Measurements from ENCODE around the gene KCNG2.

Gene KCNG2

DNA sequence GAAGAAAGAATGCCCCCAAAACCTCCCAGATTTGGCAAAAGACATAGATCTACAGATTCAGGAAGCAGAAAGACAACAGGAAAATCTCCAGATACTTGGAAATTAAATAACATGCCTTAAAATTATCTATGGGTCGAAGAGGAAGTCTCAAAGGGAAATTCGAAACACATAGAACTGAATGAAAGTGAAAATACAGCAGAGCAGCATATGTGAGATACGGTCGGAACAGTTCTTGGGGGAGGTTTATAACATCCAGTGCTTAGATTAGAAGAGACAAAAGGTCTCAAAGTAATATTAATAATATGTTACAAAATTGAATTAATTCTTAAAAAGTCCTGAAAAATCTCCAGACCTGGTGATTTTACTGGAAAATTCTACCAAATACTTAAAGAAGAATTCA is 14.3 kb downstream of the KCNG2 start:
- no peak overlapping the region for H3K4me3 ChIP-seq (ENCODE audit: low read length)
- no peak for DNase-seq (ENCODE audit: low read depth, low spot score)

DNA sequence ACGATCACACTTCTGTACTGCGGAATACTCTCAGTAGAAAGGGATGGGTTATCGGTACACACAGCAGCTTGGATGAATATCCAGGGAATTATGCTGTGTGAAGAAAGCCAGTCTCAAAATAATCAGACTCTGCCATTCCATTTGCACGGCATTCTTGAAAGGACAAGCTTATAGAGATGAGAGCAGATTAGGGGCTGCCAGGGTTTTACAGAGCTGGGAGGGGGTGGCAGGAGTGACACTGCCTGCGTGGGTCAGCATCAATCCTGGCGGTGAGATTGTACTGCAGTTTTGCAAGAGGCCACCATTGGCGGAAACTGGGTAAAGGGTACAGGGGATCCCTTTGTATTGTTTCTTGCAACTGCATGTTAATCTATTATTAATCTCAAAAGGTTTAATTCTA is 16.6 kb downstream of the KCNG2 start:
- H3K4me3 ChIP-seq (ENCODE audit: low read length): no peak overlapping the region
- no peak for DNase-seq (ENCODE audit: low read depth, low spot score)

DNA sequence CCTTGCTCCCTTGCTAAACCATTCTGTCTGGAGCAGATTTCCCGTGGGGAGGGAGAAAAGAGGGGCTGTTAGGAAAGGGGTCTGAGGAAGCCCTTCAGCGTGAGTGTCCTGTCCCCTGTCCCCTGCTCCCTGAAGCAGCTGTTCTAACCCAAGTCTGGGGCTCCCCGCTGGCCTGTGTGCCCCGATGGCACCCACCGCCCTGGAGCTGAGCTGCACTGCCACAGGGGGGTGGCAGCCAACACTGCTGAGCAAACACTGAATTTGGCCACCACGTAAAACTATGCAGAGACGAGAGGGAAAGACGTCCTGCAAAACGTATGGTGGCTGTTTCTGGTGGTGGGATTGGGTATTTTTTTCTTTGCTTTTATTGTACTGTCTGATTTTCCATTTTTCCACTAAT is 17.9 kb downstream of the KCNG2 start:
- DNase-seq (ENCODE audit: low read depth, low spot score): no peak

DNA sequence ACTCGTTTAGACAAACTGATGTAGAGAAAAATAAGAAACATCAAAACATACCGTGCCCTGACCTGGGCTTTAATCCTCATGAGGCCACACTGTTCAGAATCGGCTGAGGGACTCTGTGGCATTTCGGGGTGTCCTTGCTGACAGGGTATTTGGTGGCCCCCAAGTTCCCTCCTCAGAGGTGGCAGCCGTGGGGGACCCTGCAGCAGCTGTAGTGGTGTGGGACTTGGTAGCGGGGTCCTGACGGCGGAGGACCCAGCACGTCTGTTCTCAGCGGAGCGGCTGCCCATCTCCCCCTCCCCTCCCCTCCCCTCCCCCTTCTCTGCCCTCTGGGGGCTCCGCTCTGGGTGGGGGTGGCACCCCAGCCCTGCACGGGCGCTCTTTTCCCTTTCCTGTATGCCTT is 18.4 kb downstream of the KCNG2 start:
- no peak overlapping the region for H3K4me3 ChIP-seq (ENCODE audit: low read length)
- no peak for DNase-seq (ENCODE audit: low read depth, low spot score)

More for the DNA sequence above, 17.9 kb downstream of the KCNG2 start:
- H3K4me3 ChIP-seq (ENCODE audit: low read length): no peak overlapping the region

DNA sequence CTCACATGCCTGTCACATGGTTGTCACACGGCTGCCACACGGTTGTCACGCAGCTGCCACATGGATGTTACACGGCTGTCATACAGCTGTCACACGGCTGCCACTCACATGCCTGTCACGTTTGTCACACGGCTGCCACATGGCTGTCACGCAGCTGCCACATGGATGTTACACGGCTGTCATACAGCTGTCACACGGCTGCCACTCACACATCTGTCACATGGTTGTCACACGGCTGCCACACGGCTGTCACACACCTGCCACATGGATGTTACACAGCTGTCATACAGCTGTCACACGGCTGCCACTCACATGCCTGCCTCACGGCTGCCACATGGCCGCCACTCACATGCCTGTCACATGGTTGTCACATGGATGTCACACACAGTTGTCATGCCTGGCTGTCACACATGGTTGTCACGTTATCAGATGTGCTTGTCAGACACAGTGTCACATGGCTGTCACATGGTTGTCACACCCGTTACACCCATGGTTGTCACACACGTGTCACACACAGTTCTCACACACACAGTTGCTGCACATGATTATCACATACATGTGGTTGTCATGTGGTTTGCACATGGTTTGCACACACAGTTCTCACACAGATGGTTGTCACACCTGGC is 19.4 kb downstream of the KCNG2 start:
- H3K4me3 ChIP-seq (ENCODE audit: low read length): no peak overlapping the region
- DNase-seq (ENCODE audit: low read depth, low spot score): no peak

DNA sequence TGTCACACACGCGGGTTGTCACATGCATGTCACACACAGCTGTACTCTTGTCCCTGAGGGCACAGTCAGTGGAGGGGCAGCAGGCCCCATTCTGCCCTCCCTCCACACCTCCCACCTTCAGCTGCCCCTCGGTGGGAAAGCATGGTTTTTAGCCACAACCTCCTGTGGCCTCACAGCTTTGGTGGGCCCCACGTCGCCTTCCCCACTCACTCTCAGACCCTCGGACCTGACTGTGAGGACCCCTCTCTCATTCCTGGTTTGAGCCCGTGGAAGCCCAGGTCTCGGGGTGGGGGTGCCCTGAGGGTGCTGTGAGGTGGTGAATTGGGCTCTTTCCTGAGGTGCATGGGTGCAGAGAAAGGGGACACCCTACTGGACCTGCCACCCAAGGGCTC is 19.9 kb downstream of the KCNG2 start:
- DNase-seq (ENCODE audit: low read depth, low spot score): no peak
- no peak overlapping the region for H3K4me3 ChIP-seq (ENCODE audit: low read length)

DNA sequence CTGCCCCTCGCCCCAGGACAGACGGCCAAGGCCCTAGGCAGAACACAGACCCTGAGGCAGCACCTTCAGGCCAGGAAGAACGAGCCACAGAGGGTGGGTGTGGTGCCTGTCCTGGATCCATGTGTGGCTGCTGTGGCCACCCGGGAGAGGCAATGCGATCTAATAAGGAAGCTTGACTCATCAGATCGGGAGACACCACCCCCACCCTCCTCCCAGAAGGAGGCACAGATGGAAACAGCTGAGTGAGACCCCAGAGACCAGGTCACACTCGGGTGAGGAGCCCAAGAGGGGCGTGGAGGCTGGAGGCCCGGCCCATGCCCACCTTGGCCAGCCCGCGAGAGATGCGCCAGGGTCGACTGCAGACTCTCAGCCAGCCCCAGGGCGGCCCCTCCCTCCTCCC is 20.3 kb downstream of the KCNG2 start:
- no peak for DNase-seq (ENCODE audit: low read depth, low spot score)
- no peak overlapping the region for H3K4me3 ChIP-seq (ENCODE audit: low read length)

DNA sequence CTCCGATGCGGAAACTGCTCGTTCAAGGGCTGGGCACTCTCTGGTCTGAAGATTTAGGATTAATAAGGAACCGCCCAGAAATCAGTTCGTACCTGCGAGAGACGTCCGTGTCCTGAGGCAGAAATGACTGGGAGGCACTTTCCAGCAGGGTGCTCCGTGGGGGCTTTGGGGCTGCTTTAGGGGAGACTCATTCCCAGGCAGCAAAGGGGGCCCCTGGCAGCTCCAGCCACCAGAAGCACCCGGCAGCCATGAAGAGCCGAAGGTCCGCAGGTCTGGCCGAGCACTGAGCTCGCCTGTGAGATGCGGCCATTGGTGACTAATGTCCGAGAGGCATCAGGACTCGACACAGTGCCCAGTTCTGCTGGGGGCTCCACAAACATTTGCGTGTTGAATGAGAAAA is 20.9 kb downstream of the KCNG2 start:
- no peak overlapping the region for H3K4me3 ChIP-seq (ENCODE audit: low read length)

DNA sequence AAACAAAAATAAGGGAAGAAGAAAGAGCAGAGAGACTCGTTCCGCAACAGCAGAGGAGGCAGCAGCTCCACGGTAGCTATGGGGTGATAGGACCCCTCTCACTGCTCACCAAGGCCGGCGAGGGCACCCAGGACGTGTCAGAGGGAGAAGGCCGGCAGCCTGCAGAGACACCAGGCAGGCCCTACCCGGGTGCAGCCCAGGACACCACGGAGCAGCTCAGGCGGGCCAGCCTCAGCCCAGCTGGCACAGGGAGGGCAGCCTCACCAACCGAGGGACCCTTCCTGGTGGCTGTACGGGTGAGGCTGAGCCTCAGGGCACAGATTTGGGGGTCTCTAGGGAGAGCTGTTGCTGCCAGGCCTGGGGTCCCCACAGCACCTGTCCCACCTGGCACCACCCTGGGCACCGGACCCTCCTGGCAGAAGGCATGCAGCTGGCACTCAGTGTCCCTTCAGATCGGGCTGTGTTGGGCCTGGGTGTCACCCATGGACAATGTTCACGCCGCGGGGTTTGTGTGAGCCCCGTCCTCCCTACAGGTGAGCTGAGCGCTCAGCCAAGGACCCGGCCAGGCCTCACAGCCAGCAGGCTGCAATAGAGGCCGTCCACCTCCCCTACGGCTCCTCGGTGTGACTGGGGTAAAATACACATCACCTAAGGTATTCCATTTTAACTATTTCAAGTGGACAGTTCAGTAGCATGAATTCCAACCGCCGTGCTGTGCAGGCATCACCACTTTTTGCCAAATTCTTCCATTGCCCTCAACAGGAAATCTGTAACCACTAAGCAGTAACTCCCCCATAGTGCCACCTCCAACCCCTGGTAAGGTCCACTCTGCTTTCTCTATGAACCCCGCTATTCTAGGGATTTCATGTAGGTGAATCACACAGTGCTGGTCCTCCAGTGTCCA is 21.6 kb downstream of the KCNG2 start:
- no peak overlapping the region for H3K4me3 ChIP-seq (ENCODE audit: low read length)
- DNase-seq (ENCODE audit: low read depth, low spot score): no peak

More for the DNA sequence above, 20.9 kb downstream of the KCNG2 start:
- DNase-seq (ENCODE audit: low read depth, low spot score): no peak

DNA sequence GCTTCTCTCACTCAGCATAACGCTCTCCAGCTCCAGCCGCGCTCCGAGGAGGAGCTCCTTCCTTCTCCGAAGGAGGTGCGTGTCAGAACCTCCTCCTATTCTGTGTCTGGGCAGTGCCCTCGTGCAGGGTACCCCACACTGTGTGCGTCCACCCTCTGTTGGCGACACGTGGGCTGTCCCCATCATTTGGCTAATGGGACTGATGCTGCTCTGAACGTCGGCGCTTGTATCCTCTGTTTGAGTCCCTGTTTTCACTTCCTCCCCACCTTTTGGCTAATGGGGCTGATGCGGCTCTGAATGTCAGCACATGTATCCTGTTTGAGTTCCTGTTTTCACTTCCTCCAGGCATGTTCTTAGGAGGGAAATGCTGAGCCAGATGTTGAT is 22.2 kb downstream of the KCNG2 start:
- no peak overlapping the region for H3K4me3 ChIP-seq (ENCODE audit: low read length)
- DNase-seq (ENCODE audit: low read depth, low spot score): no peak

DNA sequence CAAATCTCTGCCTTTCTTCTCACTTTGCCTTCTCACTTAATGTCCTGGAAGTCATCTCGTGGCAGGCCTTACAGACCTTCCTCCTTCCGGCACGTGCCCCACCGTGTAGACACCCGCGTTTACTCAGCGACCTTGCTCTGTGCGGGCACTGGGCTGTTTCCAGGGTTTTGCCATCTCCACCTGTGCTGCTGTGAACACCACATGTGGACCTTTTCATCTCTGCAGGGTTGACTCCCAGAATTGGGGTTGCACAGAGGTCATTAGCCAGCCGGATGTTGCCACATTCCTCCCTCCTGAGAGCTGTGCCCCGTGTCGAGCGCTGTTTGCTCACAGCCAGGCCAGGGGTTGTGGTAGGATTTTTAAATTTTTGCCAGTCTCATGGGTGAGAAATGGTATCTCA is 25.4 kb downstream of the KCNG2 start:
- no peak for DNase-seq (ENCODE audit: low read depth, low spot score)
- H3K4me3 ChIP-seq (ENCODE audit: low read length): no peak overlapping the region

DNA sequence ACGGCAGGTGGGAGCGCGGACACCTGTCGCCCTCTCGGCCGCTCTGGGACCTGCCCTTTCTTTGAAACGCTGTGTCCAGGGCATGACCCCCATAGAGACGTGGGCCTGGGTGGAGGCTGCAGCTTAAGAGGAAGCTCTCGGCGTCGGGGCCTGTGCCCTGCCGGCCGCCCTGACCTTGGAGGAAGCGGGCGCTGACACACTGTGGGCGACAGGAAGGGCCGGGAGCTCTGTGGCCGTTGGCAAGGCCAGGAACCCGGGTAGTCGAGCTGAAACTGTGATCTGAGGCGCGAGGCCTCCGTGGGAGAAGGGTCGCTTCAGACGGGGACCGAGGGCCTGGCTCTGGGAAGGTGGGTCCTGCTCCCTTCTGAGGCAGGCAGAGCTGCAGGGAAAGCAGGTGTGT is 28.2 kb downstream of the KCNG2 start:
- no peak for DNase-seq (ENCODE audit: low read depth, low spot score)
- no peak overlapping the region for H3K4me3 ChIP-seq (ENCODE audit: low read length)

DNA sequence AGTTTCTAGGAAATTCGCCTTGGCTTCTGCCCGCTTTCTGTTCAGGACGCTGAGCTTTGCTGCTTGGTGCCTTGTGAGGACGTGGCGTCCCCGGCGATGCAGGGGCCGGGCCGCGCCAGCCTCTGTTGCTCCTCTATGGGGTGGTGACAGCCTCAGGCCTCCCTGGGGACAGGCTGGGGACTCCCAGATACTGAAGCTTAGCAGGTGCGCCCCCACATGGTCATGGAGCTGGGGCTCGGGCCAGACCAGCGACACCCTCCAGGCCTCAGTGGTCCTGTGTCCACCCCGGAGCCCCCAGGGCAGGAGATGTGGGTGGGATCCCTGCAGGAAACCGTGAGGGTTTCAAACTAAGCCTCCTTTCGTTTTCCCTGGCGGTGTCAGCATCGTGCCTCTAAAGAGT is 29.2 kb downstream of the KCNG2 start:
- no peak overlapping the region for H3K4me3 ChIP-seq (ENCODE audit: low read length)
- DNase-seq (ENCODE audit: low read depth, low spot score): no peak

DNA sequence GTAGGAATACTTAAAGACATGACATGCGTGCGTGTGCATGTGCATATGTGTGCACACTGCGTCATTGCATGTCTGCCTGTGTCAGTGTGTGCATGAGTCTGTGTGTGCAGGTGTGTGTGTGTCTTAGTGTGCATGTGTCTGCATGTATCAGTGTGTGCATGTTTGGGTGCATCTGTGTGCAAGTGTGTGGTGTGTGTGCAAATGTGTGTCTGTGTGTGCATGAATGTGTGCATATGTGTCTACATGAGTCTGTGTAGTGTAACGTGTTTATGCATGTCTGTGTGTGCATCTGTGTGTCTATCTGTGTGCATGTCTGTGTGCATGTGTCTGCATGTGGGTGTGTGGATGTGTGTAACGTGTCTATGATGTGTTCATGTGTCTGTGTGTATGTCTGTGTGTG is 30.5 kb downstream of the KCNG2 start:
- no peak overlapping the region for H3K4me3 ChIP-seq (ENCODE audit: low read length)
- DNase-seq (ENCODE audit: low read depth, low spot score): no peak

DNA sequence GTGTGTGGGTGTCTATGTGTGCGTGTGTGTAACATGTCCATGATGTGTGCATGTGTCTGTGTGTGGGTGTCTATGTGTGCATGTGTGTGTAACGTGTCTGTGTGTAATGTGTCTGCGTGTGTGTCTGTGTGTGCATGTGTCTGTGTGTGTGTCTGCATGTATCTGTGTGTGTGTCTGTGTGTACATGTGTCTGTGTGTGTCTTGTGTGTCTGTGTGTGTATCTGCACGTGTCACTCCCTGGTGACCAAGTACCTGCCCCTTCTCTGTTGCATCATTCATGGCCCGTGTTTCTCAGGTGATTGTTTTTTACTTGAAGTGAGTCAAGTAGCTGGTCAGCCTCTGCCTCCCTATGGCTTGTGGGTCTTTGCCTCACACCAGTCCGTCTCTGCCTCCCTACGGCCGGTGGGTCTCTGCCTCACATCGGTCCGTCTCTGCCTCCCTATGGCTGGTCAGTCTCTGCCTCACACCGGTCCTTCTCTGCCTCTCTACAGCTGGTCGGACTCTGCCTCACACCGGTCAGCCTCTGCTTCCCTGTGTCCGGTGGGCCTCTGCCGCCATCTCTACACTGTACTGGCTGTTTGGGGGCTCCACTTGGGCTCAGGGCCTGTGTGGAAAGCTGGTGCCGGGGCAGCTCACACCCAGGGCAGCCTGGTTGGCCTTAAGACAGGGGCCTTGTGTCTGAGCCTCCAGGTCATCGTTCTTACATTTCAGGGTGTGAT is 31.6 kb downstream of the KCNG2 start:
- no peak for DNase-seq (ENCODE audit: low read depth, low spot score)
- no peak overlapping the region for H3K4me3 ChIP-seq (ENCODE audit: low read length)

DNA sequence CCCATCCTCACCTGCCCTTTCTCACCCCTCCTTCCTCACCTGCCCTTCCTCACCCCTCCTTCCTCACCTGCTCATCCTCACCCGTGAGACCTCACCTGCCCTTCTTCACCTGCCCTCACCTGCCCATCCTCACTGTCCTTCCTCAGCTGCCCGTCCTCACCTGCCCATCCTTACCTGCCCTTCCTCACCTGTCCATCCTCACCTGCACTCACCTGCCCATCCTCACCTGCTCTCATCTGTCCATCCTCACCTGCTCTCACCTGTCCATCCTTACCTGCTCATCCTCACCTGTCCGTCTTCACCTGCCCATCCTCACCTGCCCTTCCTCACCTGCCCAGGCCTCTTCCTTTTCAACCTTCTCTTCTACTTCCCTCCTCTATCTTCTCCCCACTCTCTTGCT is 34.4 kb downstream of the KCNG2 start:
- DNase-seq (ENCODE audit: low read depth, low spot score): no peak

DNA sequence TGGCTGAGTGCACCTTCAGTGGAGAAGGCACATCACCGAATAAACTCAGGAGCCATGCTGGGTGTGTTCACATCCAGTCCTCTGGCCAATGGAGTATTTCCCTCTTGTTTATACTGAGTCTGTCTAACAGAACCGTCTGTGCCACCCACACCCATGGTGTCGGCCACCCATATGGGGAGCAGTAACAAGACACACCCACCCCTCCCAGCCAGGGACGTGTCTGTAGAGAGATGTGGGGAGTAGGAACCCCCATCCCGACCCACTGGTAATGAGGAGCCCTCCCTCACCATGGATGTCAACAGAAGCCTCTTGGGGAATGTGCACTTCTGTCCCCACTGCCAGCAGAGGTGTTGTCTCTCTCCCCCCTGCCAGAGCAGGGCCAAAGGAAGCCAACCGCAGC is 37.1 kb downstream of the KCNG2 start:
- H3K4me3 ChIP-seq (ENCODE audit: low read length): no peak overlapping the region
- no peak for DNase-seq (ENCODE audit: low read depth, low spot score)

More for the DNA sequence above, 34.4 kb downstream of the KCNG2 start:
- H3K4me3 ChIP-seq (ENCODE audit: low read length): no peak overlapping the region

DNA sequence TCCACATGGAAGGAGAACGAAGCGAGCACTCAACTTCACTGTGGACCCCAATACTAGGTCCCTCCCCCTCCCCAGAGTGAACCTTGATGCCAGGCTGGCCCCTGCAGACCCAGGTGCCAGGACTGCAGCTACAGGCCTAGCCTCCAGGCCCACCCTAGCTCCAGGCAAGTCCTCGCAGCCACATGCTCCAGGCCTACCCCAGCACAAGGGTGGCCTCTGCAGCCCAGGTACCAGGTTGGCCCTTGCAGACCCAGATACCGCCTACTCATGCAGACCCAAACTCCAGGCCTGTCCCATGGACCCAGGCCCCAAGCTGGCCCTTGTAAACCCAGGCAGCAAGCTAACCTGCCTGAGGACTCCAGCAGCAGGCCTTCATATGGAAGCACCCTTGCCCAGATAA is 44.2 kb downstream of the KCNG2 start:
- no peak for DNase-seq (ENCODE audit: low read depth, low spot score)
- no peak overlapping the region for H3K4me3 ChIP-seq (ENCODE audit: low read length)

DNA sequence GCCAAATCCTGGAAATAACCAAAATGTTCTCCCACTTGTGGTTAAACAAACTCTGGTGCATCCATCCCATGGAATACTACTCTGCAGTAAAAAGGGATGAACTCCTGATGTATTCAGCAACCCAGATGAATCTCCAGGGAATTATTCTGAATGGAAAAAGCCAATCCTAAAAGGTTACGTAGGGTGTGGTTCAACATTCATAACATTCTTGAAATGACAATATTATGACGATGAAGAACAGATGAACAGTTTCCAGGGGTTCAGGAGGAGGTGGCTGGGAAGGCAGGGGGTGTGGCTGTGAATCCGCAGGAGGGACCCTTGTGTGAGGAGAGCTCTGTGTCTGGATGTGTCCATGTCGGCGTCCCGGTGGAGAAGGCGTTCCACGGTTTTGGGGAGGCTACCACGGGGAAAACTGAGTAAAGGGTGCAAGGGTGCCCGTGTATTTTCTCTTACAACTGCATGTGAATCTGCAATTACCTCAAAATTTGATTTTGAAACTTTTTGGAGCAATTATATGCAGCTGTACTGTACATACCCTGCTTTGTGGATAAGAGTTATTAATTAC is 47.3 kb downstream of the KCNG2 start:
- H3K4me3 ChIP-seq (ENCODE audit: low read length): no peak overlapping the region
- DNase-seq (ENCODE audit: low read depth, low spot score): no peak
